CD8-positive, alpha-beta memory T cell (primary cell): Measurements from ENCODE around the gene FAM222A. TPM values are rescaled to one million over a fixed set of nuclear protein-coding genes. Genes with fewer than 3 reads are reported as not detected.

Source experiments
- CTCF ChIA-PET: fragments of 350-600 bp; sonication (Branson Sonifier 250); formaldehyde crosslinking; loops from one replicate; lab custom pipeline; 2021; ENCODE audit warnings: antibody characterized with exemption; lab: Charles Lee
- POLR2A ChIA-PET: fragments of 350-600 bp; sonication (Branson Sonifier 250); formaldehyde crosslinking; loops from one replicate; lab custom pipeline; 2021; ENCODE audit warnings: antibody characterized with exemption; lab: Charles Lee
- DNase-seq, 5 donors: peaks; one replicate each; pipeline versions ENCODE4 v3.0.0 to v3.0.0-alpha.2; 2020 to 2022; ENCODE audit warnings: mixed read lengths in 1 of 5
- H3K27ac ChIP-seq: one replicate; pipeline ENCODE4 v1.7.0; 2013; ENCODE audit warnings: low read depth, mild to moderate bottlenecking, low read length, moderate library complexity
- H3K27me3 ChIP-seq: 2 replicates; pipeline ENCODE4 v1.7.0; 2013; ENCODE audit warnings: low read length, mild to moderate bottlenecking; ENCODE audit not compliant: insufficient read depth, poor library complexity, severe bottlenecking
- H3K36me3 ChIP-seq: 2 replicates; pipeline ENCODE4 v1.7.0; 2013; ENCODE audit warnings: mild to moderate bottlenecking, low read length, moderate library complexity; ENCODE audit not compliant: insufficient read depth
- H3K4me1 ChIP-seq: 2 replicates; pipeline ENCODE4 v1.7.0; 2013; ENCODE audit warnings: mild to moderate bottlenecking, low read length, moderate library complexity; ENCODE audit not compliant: insufficient read depth
- H3K4me3 ChIP-seq: 2 replicates; pipeline ENCODE4 v1.7.0; 2013; ENCODE audit warnings: mild to moderate bottlenecking, low read length
- H3K9me3 ChIP-seq: 2 replicates; pipeline ENCODE4 v1.7.0; 2013; ENCODE audit warnings: mild to moderate bottlenecking, low read length
- H3K27ac Mint-ChIP-seq, 8 donors: one replicate each; pipeline ENCODE4 v1.8.0; 2020 to 2021; ENCODE audit warnings: mixed read lengths in 8 of 8, mild to moderate bottlenecking in 6 of 8, inconsistent platforms in 3 of 8, moderate library complexity in 3 of 8
- H3K27me3 Mint-ChIP-seq, 2 donors: one replicate each; pipeline ENCODE4 v1.8.0; 2020 to 2021; ENCODE audit warnings: mixed read lengths in 2 of 2, mild to moderate bottlenecking in 1 of 2, moderate library complexity in 1 of 2
- H3K36me3 Mint-ChIP-seq, 3 donors: one replicate each; pipeline ENCODE4 v1.8.0; 2020 to 2021; ENCODE audit warnings: mixed read lengths in 3 of 3, inconsistent platforms in 1 of 3, mild to moderate bottlenecking in 1 of 3
- H3K4me1 Mint-ChIP-seq, 3 donors: one replicate each; pipeline ENCODE4 v1.8.0; 2020 to 2021; ENCODE audit warnings: mixed read lengths in 3 of 3, inconsistent platforms in 1 of 3, mild to moderate bottlenecking in 1 of 3
- H3K4me3 Mint-ChIP-seq, 7 donors: one replicate each; pipeline ENCODE4 v1.8.0; 2020 to 2021; ENCODE audit warnings: mixed read lengths in 7 of 7, mild to moderate bottlenecking in 6 of 7, moderate library complexity in 4 of 7, inconsistent platforms in 2 of 7
- H3K9me3 Mint-ChIP-seq, 5 donors: one replicate each; pipeline ENCODE4 v1.8.0; 2020 to 2022; ENCODE audit warnings: mixed read lengths in 5 of 5, mild to moderate bottlenecking in 3 of 5, moderate library complexity in 2 of 5, inconsistent platforms in 1 of 5
- polyA plus RNA-seq: library from polyadenylated mRNA; unstranded; fragments of 300-500 nt; fragmentation: Illumina TruSeq; gene quantifications from one replicate; pipeline ENCODE4 v1.2.3, GENCODE V29; 2021
- total RNA-seq, 2 experiments: library from RNA; stranded (reverse); gene quantifications; one replicate each; pipeline ENCODE4 v1.2.3, GENCODE V29; 2021

FAM222A gene
- total and polyA plus RNA-seq, 3 experiments from 2014 or later, result 0.32 to 3.0 (median 2.0) TPM

GRCh38 chr12:109727039-109727723, 13.6 kb downstream of the FAM222A start:
- peak in 1 of 5 donors; percentile 29 for DNase-seq
- Mint-ChIP-seq H3K27me3 (peaks cover 0 to 2% of the 10 kb centered on the region in 2 donors), H3K4me3 (no peak overlapping the region), H3K9me3 (no peaks in the 10 kb centered on the region), H3K4me1 (no peaks in the 10 kb centered on the region), H3K36me3 (no peaks in the 10 kb centered on the region), H3K27ac (no peak overlapping the region)
- H3K36me3 ChIP-seq, result no peaks in the 10 kb centered on the region
- no peaks in the 10 kb centered on the region for H3K27me3 ChIP-seq
- POLR2A ChIA-PET, result no interaction called here
- H3K9me3 ChIP-seq, result no peaks in the 10 kb centered on the region
- no peaks in the 10 kb centered on the region for H3K4me1 ChIP-seq
- H3K4me3 ChIP-seq, result no peak overlapping the region
- no peak overlapping the region for H3K27ac ChIP-seq
- CTCF ChIA-PET, result no interaction called here

GRCh38 chr12:109727746-109728726, 14.4 kb downstream of the FAM222A start:
- H3K4me3 Mint-ChIP-seq, result peak overlapping the region in 1 of 7 donors; percentile 40
- ChIA-PET POLR2A (no interaction called here), CTCF (no interaction called here)

GRCh38 chr12:109728921-109729320, 15.3 kb downstream of the FAM222A start:
- H3K9me3 Mint-ChIP-seq, result no peaks in the 10 kb centered on the region
- H3K27me3 ChIP-seq, result no peaks in the 10 kb centered on the region
- H3K27ac ChIP-seq, result no peak overlapping the region
- H3K36me3 ChIP-seq, result no peaks in the 10 kb centered on the region
- DNase-seq, result no peak
- H3K4me3 Mint-ChIP-seq, result no peak overlapping the region
- no peak overlapping the region for H3K4me3 ChIP-seq
- ChIA-PET CTCF (interaction anchor here (1.2 kb wide), 1 partner anchor 12 kb away, joined by 3 read pairs; no protein-coding TSS in a partner anchor), POLR2A (no interaction called here)
- H3K27ac Mint-ChIP-seq, result no peak overlapping the region
- H3K4me1 Mint-ChIP-seq, result no peaks in the 10 kb centered on the region
- peaks cover 0 to 4% (median 0%) of the 10 kb centered on the region in 3 donors for H3K36me3 Mint-ChIP-seq
- H3K9me3 ChIP-seq, result no peaks in the 10 kb centered on the region
- no peaks in the 10 kb centered on the region for H3K4me1 ChIP-seq
- peaks cover 9 to 12% of the 10 kb centered on the region in 2 donors for H3K27me3 Mint-ChIP-seq

More at GRCh38 chr12:109727746-109728726, 14.4 kb downstream of the FAM222A start:
- Mint-ChIP-seq H3K27me3 (peaks cover 4 to 7% of the 10 kb centered on the region in 2 donors), H3K4me1 (no peaks in the 10 kb centered on the region), H3K36me3 (peaks cover 0 to 4% (median 0%) of the 10 kb centered on the region in 3 donors), H3K9me3 (no peaks in the 10 kb centered on the region), H3K27ac (no peak overlapping the region)
- DNase-seq, result peak in 1 of 5 donors; percentile 36
- Histone ChIP-seq H3K27me3 (no peaks in the 10 kb centered on the region), H3K9me3 (no peaks in the 10 kb centered on the region), H3K36me3 (no peaks in the 10 kb centered on the region), H3K4me3 (no peak overlapping the region), H3K4me1 (no peaks in the 10 kb centered on the region), H3K27ac (no peak overlapping the region)

GRCh38 chr12:109729371-109729781, 15.8 kb downstream of the FAM222A start:
- H3K27ac ChIP-seq, result no peak overlapping the region
- H3K36me3 ChIP-seq, result no peaks in the 10 kb centered on the region
- H3K27ac Mint-ChIP-seq, result no peak overlapping the region
- H3K9me3 ChIP-seq, result no peaks in the 10 kb centered on the region
- no peak overlapping the region for H3K4me3 Mint-ChIP-seq
- ChIA-PET POLR2A (no interaction called here), CTCF (interaction anchor here (1.2 kb wide), 1 partner anchor 12 kb away, joined by 3 read pairs; no protein-coding TSS in a partner anchor)
- H3K27me3 ChIP-seq, result no peaks in the 10 kb centered on the region
- no peaks in the 10 kb centered on the region for H3K9me3 Mint-ChIP-seq
- H3K27me3 Mint-ChIP-seq, result peaks cover 11 to 16% of the 10 kb centered on the region in 2 donors
- DNase-seq, result peak in 1 of 5 donors; percentile 21
- no peaks in the 10 kb centered on the region for H3K4me1 Mint-ChIP-seq
- no peaks in the 10 kb centered on the region for H3K4me1 ChIP-seq
- H3K4me3 ChIP-seq, result no peak overlapping the region
- H3K36me3 Mint-ChIP-seq, result peaks cover 0 to 4% (median 0%) of the 10 kb centered on the region in 3 donors

GRCh38 chr12:109729801-109730200, 16.2 kb downstream of the FAM222A start:
- H3K4me1 Mint-ChIP-seq, result no peaks in the 10 kb centered on the region
- no peak overlapping the region for H3K4me3 Mint-ChIP-seq
- H3K9me3 Mint-ChIP-seq, result no peaks in the 10 kb centered on the region
- no peaks in the 10 kb centered on the region for H3K36me3 ChIP-seq
- POLR2A ChIA-PET, result no interaction called here
- CTCF ChIA-PET, result interaction anchor here (1.2 kb wide), 1 partner anchor 13 kb away, joined by 3 read pairs; no protein-coding TSS in a partner anchor
- H3K4me3 ChIP-seq, result no peak overlapping the region
- H3K4me1 ChIP-seq, result no peaks in the 10 kb centered on the region
- DNase-seq, result peak in 1 of 5 donors; percentile 27
- peaks cover 13 to 19% of the 10 kb centered on the region in 2 donors for H3K27me3 Mint-ChIP-seq
- no peaks in the 10 kb centered on the region for H3K9me3 ChIP-seq
- peaks cover 0 to 4% (median 0%) of the 10 kb centered on the region in 3 donors for H3K36me3 Mint-ChIP-seq
- no peak overlapping the region for H3K27ac ChIP-seq
- no peaks in the 10 kb centered on the region for H3K27me3 ChIP-seq
- H3K27ac Mint-ChIP-seq, result no peak overlapping the region

GRCh38 chr12:109730306-109731145, 16.9 kb downstream of the FAM222A start:
- H3K4me1 Mint-ChIP-seq, result no peaks in the 10 kb centered on the region
- H3K27me3 ChIP-seq, result peaks cover 5% of the 10 kb centered on the region
- H3K27ac ChIP-seq, result no peak overlapping the region
- POLR2A ChIA-PET, result no interaction called here
- H3K27ac Mint-ChIP-seq, result peak overlapping the region in 1 of 8 donors; percentile 47
- H3K36me3 Mint-ChIP-seq, result peaks cover 0 to 4% (median 2%) of the 10 kb centered on the region in 3 donors
- H3K4me3 Mint-ChIP-seq, result no peak overlapping the region
- no peaks in the 10 kb centered on the region for H3K36me3 ChIP-seq
- peaks cover 18 to 27% of the 10 kb centered on the region in 2 donors for H3K27me3 Mint-ChIP-seq
- H3K9me3 ChIP-seq, result no peaks in the 10 kb centered on the region
- no peak overlapping the region for H3K4me3 ChIP-seq
- no peaks in the 10 kb centered on the region for H3K4me1 ChIP-seq
- H3K9me3 Mint-ChIP-seq, result no peaks in the 10 kb centered on the region
- CTCF ChIA-PET, result no interaction called here
- peak in 1 of 5 donors; percentile 33 for DNase-seq

- Histone ChIP-seq H3K27ac (no peak overlapping the region), H3K27me3 (peaks cover 5% of the 10 kb centered on the region), H3K36me3 (no peaks in the 10 kb centered on the region), H3K9me3 (no peaks in the 10 kb centered on the region), H3K4me3 (no peak overlapping the region), H3K4me1 (no peaks in the 10 kb centered on the region)
- DNase-seq, result peak in 1 of 5 donors; percentile 33
- peaks cover 18 to 30% of the 10 kb centered on the region in 2 donors for H3K27me3 Mint-ChIP-seq
- H3K27ac Mint-ChIP-seq, result no peak overlapping the region
- H3K4me1 Mint-ChIP-seq, result no peaks in the 10 kb centered on the region
- ChIA-PET POLR2A (no interaction called here), CTCF (no interaction called here)
- H3K4me3 Mint-ChIP-seq, result peak overlapping the region in 1 of 7 donors; percentile 23
- peaks cover 0 to 4% (median 2%) of the 10 kb centered on the region in 3 donors for H3K36me3 Mint-ChIP-seq
- no peaks in the 10 kb centered on the region for H3K9me3 Mint-ChIP-seq
Observed at GRCh38 chr12:109731231-109731731, 17.7 kb downstream of the FAM222A start.
